ENCODE data around the gene PSME3IP1. TPM values are rescaled to one million over a fixed set of nuclear protein-coding genes. Genes with fewer than 3 reads are reported as not detected.

Gene PSME3IP1
- total RNA-seq, 3 donors from 2014 or later (not counting 1 experiment from before 2014, with no cell fraction given) = 129 to 148 (median 133) TPM

DNA sequence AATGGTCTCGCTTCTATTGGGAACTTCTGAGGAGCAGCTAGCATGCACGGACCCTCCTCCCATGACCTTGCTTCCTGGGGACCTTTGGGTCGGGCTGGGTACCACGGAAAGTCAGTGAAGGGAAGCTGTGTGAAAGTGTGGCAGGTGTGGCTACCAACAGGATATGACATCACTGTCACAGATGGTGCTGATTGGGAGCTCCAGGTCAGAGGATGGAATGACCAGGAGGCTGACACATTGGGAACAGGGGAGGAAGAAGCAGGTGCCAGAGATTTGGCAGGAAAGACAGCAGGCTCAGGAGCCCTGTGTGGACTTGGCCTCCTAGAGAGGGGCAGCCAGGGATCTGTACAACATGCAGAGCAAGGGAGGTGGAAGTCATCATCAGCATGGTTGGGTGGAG is 59.4 kb downstream of the PSME3IP1 start:
- intact Hi-C loops (cut with micrococcal nuclease) = no loop called here
- Histone ChIP-seq H3K4me1 (ENCODE audit: control insufficient read depth, insufficient read depth, low read length) (peaks cover 65% of the 10 kb centered on the region), H3K27ac (ENCODE audit: low read length) (no peak overlapping the region), H3K36me3 (ENCODE audit: control insufficient read depth, insufficient read depth, low read length) (no peaks in the 10 kb centered on the region), H3K27me3 (ENCODE audit: control insufficient read depth, insufficient read depth, low read length) (no peaks in the 10 kb centered on the region), H3K4me3 (ENCODE audit: low read length) (no peak overlapping the region), H3K9me3 (ENCODE audit: control insufficient read depth, insufficient read depth, low read length) (no peaks in the 10 kb centered on the region)
- Mint-ChIP-seq H3K36me3 (no peaks in the 10 kb centered on the region), H3K4me1 (peaks cover 27 to 38% of the 10 kb centered on the region in 2 donors), H3K4me3 (no peak overlapping the region), H3K9me3 (no peaks in the 10 kb centered on the region), H3K27me3 (ENCODE audit: low read depth in 2 of 2) (no peaks in the 10 kb centered on the region), H3K27ac (peak overlapping the region in 1 of 2 donors; percentile 34)
- peak in 1 of 3 donors; percentile 18 for ATAC-seq
- 47% methylated on average over 4 of the region's 4 CpGs for WGBS (ENCODE audit: insufficient coverage)
- TF ChIP-seq, protein P1, sequence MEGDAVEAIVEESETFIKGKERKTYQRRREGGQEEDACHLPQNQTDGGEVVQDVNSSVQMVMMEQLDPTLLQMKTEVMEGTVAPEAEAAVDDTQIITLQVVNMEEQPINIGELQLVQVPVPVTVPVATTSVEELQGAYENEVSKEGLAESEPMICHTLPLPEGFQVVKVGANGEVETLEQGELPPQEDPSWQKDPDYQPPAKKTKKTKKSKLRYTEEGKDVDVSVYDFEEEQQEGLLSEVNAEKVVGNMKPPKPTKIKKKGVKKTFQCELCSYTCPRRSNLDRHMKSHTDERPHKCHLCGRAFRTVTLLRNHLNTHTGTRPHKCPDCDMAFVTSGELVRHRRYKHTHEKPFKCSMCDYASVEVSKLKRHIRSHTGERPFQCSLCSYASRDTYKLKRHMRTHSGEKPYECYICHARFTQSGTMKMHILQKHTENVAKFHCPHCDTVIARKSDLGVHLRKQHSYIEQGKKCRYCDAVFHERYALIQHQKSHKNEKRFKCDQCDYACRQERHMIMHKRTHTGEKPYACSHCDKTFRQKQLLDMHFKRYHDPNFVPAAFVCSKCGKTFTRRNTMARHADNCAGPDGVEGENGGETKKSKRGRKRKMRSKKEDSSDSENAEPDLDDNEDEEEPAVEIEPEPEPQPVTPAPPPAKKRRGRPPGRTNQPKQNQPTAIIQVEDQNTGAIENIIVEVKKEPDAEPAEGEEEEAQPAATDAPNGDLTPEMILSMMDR (IDR thresholded peaks at IDR 0.05) = no peak
- peak in 1 of 2 donors; percentile 35 for DNase-seq

DNA sequence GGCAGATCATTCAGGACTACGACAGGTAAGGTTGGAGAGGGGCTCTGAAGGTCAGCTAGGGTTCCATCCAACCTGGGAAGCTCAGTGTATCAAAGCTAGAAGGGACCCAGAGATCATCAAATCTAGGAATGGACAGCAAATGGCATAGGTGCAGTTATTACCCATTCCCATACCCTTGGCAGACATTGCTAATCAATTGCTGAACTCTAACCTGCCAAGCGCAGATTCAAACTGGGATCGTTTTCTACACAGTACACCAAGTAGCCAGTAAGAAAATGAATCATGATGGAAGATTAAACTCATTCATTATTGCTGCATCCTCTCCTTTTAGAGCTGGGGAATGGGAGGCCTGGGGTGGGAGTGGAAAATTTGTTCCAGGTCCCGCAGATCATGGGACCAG is 59.9 kb downstream of the PSME3IP1 start:
- ATAC-seq (no peak), DNase-seq (no peak)
- TF ChIP-seq, protein P1 (IDR thresholded peaks at IDR 0.05) = no peak
- no peaks in the 10 kb centered on the region for H3K36me3 Mint-ChIP-seq
- H3K27ac Mint-ChIP-seq = no peak overlapping the region
- no peaks in the 10 kb centered on the region for H3K27me3 Mint-ChIP-seq (ENCODE audit: low read depth in 2 of 2)
- H3K27ac ChIP-seq (ENCODE audit: low read length) = no peak overlapping the region
- H3K4me1 Mint-ChIP-seq = peaks cover 27 to 38% of the 10 kb centered on the region in 2 donors
- no peaks in the 10 kb centered on the region for H3K9me3 Mint-ChIP-seq
- intact Hi-C loops (cut with micrococcal nuclease) = no loop called here
- H3K4me3 ChIP-seq (ENCODE audit: low read length) = no peak overlapping the region
- no peaks in the 10 kb centered on the region for H3K27me3 ChIP-seq (ENCODE audit: control insufficient read depth, insufficient read depth, low read length)
- no peaks in the 10 kb centered on the region for H3K9me3 ChIP-seq (ENCODE audit: control insufficient read depth, insufficient read depth, low read length)
- no peaks in the 10 kb centered on the region for H3K36me3 ChIP-seq (ENCODE audit: control insufficient read depth, insufficient read depth, low read length)
- H3K4me1 ChIP-seq (ENCODE audit: control insufficient read depth, insufficient read depth, low read length) = peaks cover 61% of the 10 kb centered on the region
- no peak overlapping the region for H3K4me3 Mint-ChIP-seq
- 99% methylated on average over 4 of the region's 4 CpGs for WGBS (ENCODE audit: insufficient coverage)

DNA sequence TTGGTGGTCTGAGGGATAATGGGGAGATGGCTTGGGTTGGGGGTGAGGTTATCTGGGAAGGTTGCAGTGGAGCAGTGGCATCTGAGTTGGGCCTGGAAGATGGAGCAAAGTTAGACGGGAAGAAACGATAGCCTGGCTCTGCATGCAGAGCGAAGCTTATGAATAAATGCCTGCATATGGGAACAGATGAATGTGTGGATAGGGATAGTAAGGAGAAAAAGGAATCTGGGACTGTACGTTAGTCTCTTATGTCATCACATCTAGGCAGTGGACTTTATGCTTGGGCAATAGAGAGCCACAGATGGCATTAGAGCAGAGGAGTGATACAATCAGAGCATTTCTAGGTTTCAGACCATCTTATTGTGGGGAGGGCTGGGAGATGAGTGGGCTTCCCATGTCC is 60.5 kb downstream of the PSME3IP1 start:
- no peaks in the 10 kb centered on the region for H3K9me3 Mint-ChIP-seq
- H3K36me3 ChIP-seq (ENCODE audit: control insufficient read depth, insufficient read depth, low read length) = no peaks in the 10 kb centered on the region
- no peak overlapping the region for H3K4me3 ChIP-seq (ENCODE audit: low read length)
- H3K27me3 Mint-ChIP-seq (ENCODE audit: low read depth in 2 of 2) = no peaks in the 10 kb centered on the region
- WGBS (ENCODE audit: insufficient coverage) = 97% methylated on average over 4 of the region's 4 CpGs
- DNase-seq (no peak), ATAC-seq (no peak)
- no peaks in the 10 kb centered on the region for H3K9me3 ChIP-seq (ENCODE audit: control insufficient read depth, insufficient read depth, low read length)
- TF ChIP-seq, protein P1 (IDR thresholded peaks at IDR 0.05) = no peak
- no peak overlapping the region for H3K27ac Mint-ChIP-seq
- H3K4me1 ChIP-seq (ENCODE audit: control insufficient read depth, insufficient read depth, low read length) = peaks cover 55% of the 10 kb centered on the region
- H3K27me3 ChIP-seq (ENCODE audit: control insufficient read depth, insufficient read depth, low read length) = no peaks in the 10 kb centered on the region
- H3K27ac ChIP-seq (ENCODE audit: low read length) = no peak overlapping the region
- intact Hi-C loops (cut with micrococcal nuclease) = no loop called here
- H3K36me3 Mint-ChIP-seq = no peaks in the 10 kb centered on the region
- no peak overlapping the region for H3K4me3 Mint-ChIP-seq
- peaks cover 27 to 33% of the 10 kb centered on the region in 2 donors for H3K4me1 Mint-ChIP-seq

DNA sequence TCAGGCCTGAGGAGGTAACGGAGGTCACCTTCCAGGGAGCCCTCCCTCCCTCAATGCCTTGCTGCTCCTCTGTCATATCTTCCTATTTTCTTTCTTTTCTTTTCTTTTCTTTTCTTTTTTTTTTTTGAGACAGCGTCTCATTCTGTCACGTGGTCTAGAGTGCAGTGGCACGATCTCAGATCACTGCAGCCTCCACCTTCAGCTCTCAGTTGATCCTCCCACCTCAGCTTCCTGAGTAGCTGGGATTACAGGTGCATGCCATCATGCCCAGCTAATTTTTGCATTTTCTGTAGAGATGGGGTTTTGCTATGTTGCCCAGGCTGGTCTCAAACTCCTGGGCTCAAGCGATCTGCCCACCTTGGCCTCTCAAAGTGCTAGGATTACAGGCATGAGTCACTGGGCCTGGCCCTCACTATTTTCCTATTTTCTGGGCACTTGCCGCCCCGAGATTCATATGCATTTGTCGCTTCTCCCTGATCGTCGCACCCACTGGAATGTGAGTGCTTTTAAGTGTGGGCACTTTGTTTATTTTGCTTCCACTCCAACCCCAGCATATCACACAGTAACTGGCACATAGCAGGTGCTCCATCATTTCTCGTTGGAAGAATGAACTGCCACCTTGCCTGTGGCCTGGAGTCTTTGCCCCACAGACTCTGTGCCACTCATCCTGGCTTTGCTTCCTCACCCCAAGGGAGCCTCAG is 61.7 kb downstream of the PSME3IP1 start:
- no peaks in the 10 kb centered on the region for H3K27me3 ChIP-seq (ENCODE audit: control insufficient read depth, insufficient read depth, low read length)
- Mint-ChIP-seq H3K4me1 (peaks cover 23 to 27% of the 10 kb centered on the region in 2 donors), H3K27ac (peak overlapping the region; percentile 36 to 44), H3K4me3 (no peak overlapping the region), H3K9me3 (no peaks in the 10 kb centered on the region), H3K27me3 (ENCODE audit: low read depth in 2 of 2) (no peaks in the 10 kb centered on the region), H3K36me3 (no peaks in the 10 kb centered on the region)
- 72% methylated on average over 10 of the region's 11 CpGs for WGBS (ENCODE audit: insufficient coverage)
- no peak overlapping the region for H3K27ac ChIP-seq (ENCODE audit: low read length)
- peaks cover 47% of the 10 kb centered on the region for H3K4me1 ChIP-seq (ENCODE audit: control insufficient read depth, insufficient read depth, low read length)
- TF ChIP-seq, protein P1 (IDR thresholded peaks at IDR 0.05) = no peak
- intact Hi-C loops (cut with micrococcal nuclease) = no loop called here
- H3K4me3 ChIP-seq (ENCODE audit: low read length) = no peak overlapping the region
- H3K36me3 ChIP-seq (ENCODE audit: control insufficient read depth, insufficient read depth, low read length) = no peaks in the 10 kb centered on the region
- DNase-seq (peak in 1 of 2 donors; percentile 47), ATAC-seq (no peak)
- H3K9me3 ChIP-seq (ENCODE audit: control insufficient read depth, insufficient read depth, low read length) = no peaks in the 10 kb centered on the region

Measured in natural killer cell (primary cell).